ENCODE results near the gene NAP1L4.
A peak's percentile ranks its signal among the peaks of the same experiment; 100 is the strongest.

The NAP1L4 gene

GRCh38 chr11:2995031-2995561 lies 3.0 kb upstream of the NAP1L4 start:
- H3K36me3 ChIP-seq (ENCODE audit: insufficient read depth): no peaks in the 10 kb centered on the region
- H3K4me1 ChIP-seq (ENCODE audit: low read depth, poor library complexity, severe bottlenecking): peaks cover 2% of the 10 kb centered on the region
- H4K20me1 ChIP-seq (ENCODE audit: insufficient read depth): no peaks in the 10 kb centered on the region
- peaks cover 17% of the 10 kb centered on the region for H3K79me2 ChIP-seq (ENCODE audit: insufficient read depth, low read depth)
- H2AFZ ChIP-seq (ENCODE audit: low read depth): no peak overlapping the region
- TF ChIP-seq CTCF (conservative IDR thresholded peaks at IDR 0.05; ENCODE audit: low read depth, low read length): no peak
- H3K4me2 ChIP-seq: no peak overlapping the region
- H3K9ac ChIP-seq: no peak overlapping the region
- H3K27me3 ChIP-seq (ENCODE audit: insufficient read depth, low read depth): no peaks in the 10 kb centered on the region
- no peak overlapping the region for H3K4me3 ChIP-seq (IDR thresholded peaks at IDR 0.05; ENCODE audit: insufficient read depth, low read depth, low read length)
- H3K27ac ChIP-seq: no peak overlapping the region

DNA sequence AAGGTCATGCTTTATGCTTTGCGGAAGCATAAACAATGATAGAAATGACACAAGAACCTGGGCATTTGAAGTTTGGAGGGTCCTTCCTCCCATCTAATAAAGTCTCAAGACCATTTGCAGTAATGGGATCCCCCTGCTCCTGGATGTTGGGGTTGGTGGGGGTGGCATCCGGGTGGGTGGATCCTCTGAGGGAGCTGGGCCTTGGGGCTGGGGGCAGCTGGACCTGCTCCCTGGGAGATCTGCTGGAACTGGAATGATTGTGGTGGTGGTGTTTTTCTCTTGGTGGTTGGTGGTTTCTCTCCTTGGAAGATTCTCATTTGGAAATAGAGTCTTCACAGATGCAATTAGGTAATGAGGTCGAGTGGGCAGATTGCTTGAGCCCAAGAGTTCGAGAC lies 2.2 kb upstream of the NAP1L4 start:
- Histone ChIP-seq H3K36me3 (ENCODE audit: insufficient read depth) (no peaks in the 10 kb centered on the region), H3K79me2 (ENCODE audit: insufficient read depth, low read depth) (peaks cover 25% of the 10 kb centered on the region), H2AFZ (ENCODE audit: low read depth) (no peak overlapping the region), H3K27ac (no peak overlapping the region), H3K4me3 (IDR thresholded peaks at IDR 0.05; ENCODE audit: insufficient read depth, low read depth, low read length) (no peak overlapping the region), H4K20me1 (ENCODE audit: insufficient read depth) (no peaks in the 10 kb centered on the region), H3K9ac (no peak overlapping the region), H3K4me2 (no peak overlapping the region), H3K27me3 (ENCODE audit: insufficient read depth, low read depth) (no peaks in the 10 kb centered on the region), H3K4me1 (ENCODE audit: low read depth, poor library complexity, severe bottlenecking) (peaks cover 8% of the 10 kb centered on the region)
- no peak for TF ChIP-seq CTCF (conservative IDR thresholded peaks at IDR 0.05; ENCODE audit: low read depth, low read length)

GRCh38 chr11:2992997-2993325 lies 832 bp upstream of the NAP1L4 start:
- H3K9ac ChIP-seq: peak overlapping the region; percentile 86
- TF ChIP-seq CTCF (conservative IDR thresholded peaks at IDR 0.05; ENCODE audit: low read depth, low read length): no peak
- H4K20me1 ChIP-seq (ENCODE audit: insufficient read depth): 0 out of 2 replicates have a peak, but pooled peaks cover 3% of the 10 kb centered on the region
- peaks cover 22% of the 10 kb centered on the region for H3K4me1 ChIP-seq (ENCODE audit: low read depth, poor library complexity, severe bottlenecking)
- no peaks in the 10 kb centered on the region for H3K36me3 ChIP-seq (ENCODE audit: insufficient read depth)
- H3K4me2 ChIP-seq: peak overlapping the region; percentile 75
- H2AFZ ChIP-seq (ENCODE audit: low read depth): peak overlapping the region; percentile 80
- no peaks in the 10 kb centered on the region for H3K27me3 ChIP-seq (ENCODE audit: insufficient read depth, low read depth)
- H3K79me2 ChIP-seq (ENCODE audit: insufficient read depth, low read depth): peaks cover 38% of the 10 kb centered on the region
- H3K4me3 ChIP-seq (IDR thresholded peaks at IDR 0.05; ENCODE audit: insufficient read depth, low read depth, low read length): no peak overlapping the region
- H3K27ac ChIP-seq: peak overlapping the region; percentile 84; the same call in 1 of the 2 replicates

DNA sequence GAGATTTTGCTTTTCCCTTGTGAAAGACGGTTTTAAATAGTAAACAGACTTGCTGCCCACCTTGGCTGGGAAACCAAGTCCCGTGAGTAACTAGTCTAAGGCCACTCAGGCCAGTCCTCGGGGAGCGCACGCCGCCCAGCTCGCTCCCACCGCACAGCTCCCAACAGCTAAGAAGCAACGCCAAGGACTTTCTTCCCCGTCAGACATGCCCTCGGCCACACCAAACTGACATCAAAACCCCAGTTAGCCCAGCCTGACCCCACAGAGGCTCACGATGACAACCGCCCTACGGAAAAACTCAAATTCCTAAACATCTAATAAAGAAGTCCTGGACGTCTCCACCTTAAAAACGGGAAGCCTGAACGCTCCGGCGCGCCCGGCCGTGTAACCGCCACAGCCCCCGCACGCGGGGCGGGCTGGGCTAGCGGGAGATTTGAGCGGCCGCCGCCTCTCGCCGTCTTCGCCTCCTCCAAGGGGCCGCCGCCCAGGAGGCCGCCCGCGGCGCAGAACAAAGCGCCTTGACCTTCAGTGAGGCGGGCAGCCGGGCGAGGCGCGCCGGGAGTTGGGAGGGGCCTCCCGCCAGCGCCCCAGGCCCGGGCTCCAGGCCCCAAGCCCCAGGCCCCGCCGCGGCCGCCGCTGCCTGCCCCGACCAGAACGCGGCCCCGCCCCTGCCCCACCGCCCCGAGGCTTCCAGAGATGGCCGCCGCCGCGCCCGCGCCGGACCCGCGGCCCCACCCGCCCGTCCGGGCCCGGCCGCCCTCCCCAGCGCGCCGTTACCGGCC lies 486 bp downstream of the NAP1L4 start:
- peaks cover 52% of the 10 kb centered on the region for H3K79me2 ChIP-seq (ENCODE audit: insufficient read depth, low read depth)
- H3K9ac ChIP-seq: peak overlapping the region; percentile 86
- 0 out of 2 replicates have a peak, but pooled peaks cover 7% of the 10 kb centered on the region for H4K20me1 ChIP-seq (ENCODE audit: insufficient read depth)
- H3K27ac ChIP-seq: peak overlapping the region; percentile 84
- peak overlapping the region; percentile 77; the same call in 1 of the 2 replicates for H3K4me2 ChIP-seq
- H3K27me3 ChIP-seq (ENCODE audit: insufficient read depth, low read depth): no peaks in the 10 kb centered on the region
- peaks cover 35% of the 10 kb centered on the region for H3K4me1 ChIP-seq (ENCODE audit: low read depth, poor library complexity, severe bottlenecking)
- peaks cover 3% of the 10 kb centered on the region; the same call in 1 of the 2 replicates for H3K36me3 ChIP-seq (ENCODE audit: insufficient read depth)
- H3K4me3 ChIP-seq (IDR thresholded peaks at IDR 0.05; ENCODE audit: insufficient read depth, low read depth, low read length): no peak overlapping the region
- H2AFZ ChIP-seq (ENCODE audit: low read depth): no peak overlapping the region
- no peak for TF ChIP-seq CTCF (conservative IDR thresholded peaks at IDR 0.05; ENCODE audit: low read depth, low read length)

All from KMS-11 (cell line).